ENCODE results near the gene TCEAL8.

- TF ChIP-seq EP300 (IDR thresholded peaks at IDR 0.05) (no peak), CTCF (IDR thresholded peaks at IDR 0.05) (no peak), POLR2A (IDR thresholded peaks at IDR 0.05; ENCODE audit: low read depth) (no peak), POLR2AphosphoS5 (IDR thresholded peaks at IDR 0.05) (no peak)
Observed at GRCh38 chrX:103220511-103221323, 34.2 kb downstream of the TCEAL8 start.
